SJCRH30 (cell line): ENCODE results near the gene ACVRL1. TPM values are rescaled to one million over a fixed set of nuclear protein-coding genes. Genes with fewer than 3 reads are reported as not detected.

Experiments
- DNase-seq, 2 experiments: peaks; one replicate each; pipeline ENCODE4 v3.0.0-alpha.2; 2015 to 2020
- H3K27ac ChIP-seq: fragments of 250-450 bp; sonication (Bioruptor Pico); 2 replicates; pipeline ENCODE4 v1.5.1; 2020; ENCODE audit warnings: mild to moderate bottlenecking, moderate library complexity
- H3K27me3 ChIP-seq: fragments of 250-450 bp; sonication (Bioruptor Pico); 2 replicates; pipeline ENCODE4 v1.5.1; 2020; ENCODE audit warnings: mild to moderate bottlenecking, moderate library complexity
- H3K36me3 ChIP-seq: fragments of 250-450 bp; sonication (Bioruptor Pico); 2 replicates; pipeline ENCODE4 v1.5.1; 2020; ENCODE audit warnings: mild to moderate bottlenecking, moderate library complexity
- H3K4me1 ChIP-seq: fragments of 250-450 bp; sonication (Bioruptor Pico); 2 replicates; pipeline ENCODE4 v1.5.1; 2020; ENCODE audit warnings: mild to moderate bottlenecking, moderate library complexity
- H3K4me3 ChIP-seq: fragments of 250-450 bp; sonication (Bioruptor Pico); 2 replicates; pipeline ENCODE4 v1.5.1; 2020; ENCODE audit warnings: mild to moderate bottlenecking, moderate library complexity
- H3K9me3 ChIP-seq: fragments of 250-450 bp; sonication (Bioruptor Pico); replicated peaks from 2 replicates; pipeline ENCODE4 v1.5.1; 2020; ENCODE audit warnings: mild to moderate bottlenecking, moderate library complexity
- total RNA-seq: library from RNA; depleted of rRNA; stranded (reverse); fragments of >200 nt; shearing (Covaris generic); gene quantifications from 2 replicates; pipeline ENCODE4 v1.2.3, GENCODE V29; 2014

Gene ACVRL1
- total RNA-seq, 1 experiment from 2014 or later: 0.36 TPM

- no peak overlapping the region for H3K27ac ChIP-seq
- no peaks in the 10 kb centered on the region for H3K9me3 ChIP-seq
- no peaks in the 10 kb centered on the region for H3K27me3 ChIP-seq
- peaks cover 48% of the 10 kb centered on the region for H3K4me1 ChIP-seq
- no peak overlapping the region for H3K4me3 ChIP-seq
- no peak for DNase-seq
- H3K36me3 ChIP-seq: no peaks in the 10 kb centered on the region
Observed at GRCh38 chr12:51914034-51914923, 7.0 kb downstream of the ACVRL1 start.

- no peak overlapping the region for H3K4me3 ChIP-seq
- DNase-seq: no peak
- no peak overlapping the region for H3K27ac ChIP-seq
- no peaks in the 10 kb centered on the region for H3K27me3 ChIP-seq
- peaks cover 54% of the 10 kb centered on the region for H3K4me1 ChIP-seq
- no peaks in the 10 kb centered on the region for H3K36me3 ChIP-seq
- H3K9me3 ChIP-seq: no peaks in the 10 kb centered on the region
Observed at GRCh38 chr12:51915003-51915625, 7.8 kb downstream of the ACVRL1 start.

- Histone ChIP-seq H3K9me3 (no peaks in the 10 kb centered on the region), H3K27me3 (no peaks in the 10 kb centered on the region), H3K4me1 (peaks cover 54% of the 10 kb centered on the region), H3K4me3 (no peak overlapping the region), H3K36me3 (no peaks in the 10 kb centered on the region), H3K27ac (no peak overlapping the region)
- no peak for DNase-seq
Observed at GRCh38 chr12:51915951-51916350, 8.6 kb downstream of the ACVRL1 start.

- peak overlapping the region; percentile 52; the same call in 1 of the 2 replicates for H3K27ac ChIP-seq
- H3K4me3 ChIP-seq: no peak overlapping the region
- H3K36me3 ChIP-seq: no peaks in the 10 kb centered on the region
- H3K27me3 ChIP-seq: no peaks in the 10 kb centered on the region
- H3K4me1 ChIP-seq: peaks cover 51% of the 10 kb centered on the region
- DNase-seq: no peak
- no peaks in the 10 kb centered on the region for H3K9me3 ChIP-seq
Observed at GRCh38 chr12:51917041-51917590, 9.8 kb downstream of the ACVRL1 start.

GRCh38 chr12:51917746-51918453, 10.6 kb downstream of the ACVRL1 start:
- Histone ChIP-seq H3K27ac (peak overlapping the region; percentile 52), H3K4me3 (peak overlapping the region; percentile 9), H3K4me1 (peaks cover 45% of the 10 kb centered on the region), H3K9me3 (no peaks in the 10 kb centered on the region), H3K27me3 (no peaks in the 10 kb centered on the region), H3K36me3 (no peaks in the 10 kb centered on the region)
- peak; percentile 87 to 90 for DNase-seq

GRCh38 chr12:51920046-51920445, 12.7 kb downstream of the ACVRL1 start:
- Histone ChIP-seq H3K4me1 (peaks cover 45% of the 10 kb centered on the region), H3K27ac (no peak overlapping the region), H3K9me3 (no peaks in the 10 kb centered on the region), H3K27me3 (no peaks in the 10 kb centered on the region), H3K36me3 (no peaks in the 10 kb centered on the region), H3K4me3 (no peak overlapping the region)
- no peak for DNase-seq

GRCh38 chr12:51921017-51921725, 13.9 kb downstream of the ACVRL1 start:
- Histone ChIP-seq H3K9me3 (no peaks in the 10 kb centered on the region), H3K27me3 (no peaks in the 10 kb centered on the region), H3K4me1 (peaks cover 45% of the 10 kb centered on the region), H3K4me3 (no peak overlapping the region), H3K36me3 (no peaks in the 10 kb centered on the region), H3K27ac (peak overlapping the region; percentile 42; the same call in 1 of the 2 replicates)
- peak; percentile 87 to 88 for DNase-seq

- DNase-seq: no peak
- H3K27ac ChIP-seq: no peak overlapping the region
- H3K4me1 ChIP-seq: peaks cover 43% of the 10 kb centered on the region
- H3K9me3 ChIP-seq: no peaks in the 10 kb centered on the region
- no peaks in the 10 kb centered on the region for H3K36me3 ChIP-seq
- H3K27me3 ChIP-seq: no peaks in the 10 kb centered on the region
- H3K4me3 ChIP-seq: no peak overlapping the region
Observed at GRCh38 chr12:51922146-51922545, 14.8 kb downstream of the ACVRL1 start.

- DNase-seq: no peak
- H3K27ac ChIP-seq: no peak overlapping the region
Observed at GRCh38 chr12:51922762-51923505, 15.6 kb downstream of the ACVRL1 start.

GRCh38 chr12:51923506-51924365, 16.4 kb downstream of the ACVRL1 start:
- Histone ChIP-seq H3K27ac (no peak overlapping the region), H3K4me3 (no peak overlapping the region), H3K4me1 (peaks cover 27% of the 10 kb centered on the region), H3K27me3 (no peaks in the 10 kb centered on the region), H3K36me3 (no peaks in the 10 kb centered on the region), H3K9me3 (no peaks in the 10 kb centered on the region)
- DNase-seq: no peak

More at GRCh38 chr12:51922762-51923505, 15.6 kb downstream of the ACVRL1 start:
- Histone ChIP-seq H3K4me1 (peaks cover 35% of the 10 kb centered on the region), H3K4me3 (no peak overlapping the region), H3K9me3 (no peaks in the 10 kb centered on the region), H3K36me3 (no peaks in the 10 kb centered on the region), H3K27me3 (no peaks in the 10 kb centered on the region)

GRCh38 chr12:51924551-51925319, 17.4 kb downstream of the ACVRL1 start:
- Histone ChIP-seq H3K27me3 (no peaks in the 10 kb centered on the region), H3K9me3 (no peaks in the 10 kb centered on the region), H3K4me1 (peaks cover 17% of the 10 kb centered on the region), H3K27ac (no peak overlapping the region), H3K36me3 (no peaks in the 10 kb centered on the region), H3K4me3 (no peak overlapping the region)
- no peak for DNase-seq

GRCh38 chr12:51925346-51926063, 18.2 kb downstream of the ACVRL1 start:
- no peaks in the 10 kb centered on the region for H3K36me3 ChIP-seq
- H3K27me3 ChIP-seq: no peaks in the 10 kb centered on the region
- H3K4me3 ChIP-seq: no peak overlapping the region
- H3K27ac ChIP-seq: no peak overlapping the region
- DNase-seq: no peak
- no peaks in the 10 kb centered on the region for H3K9me3 ChIP-seq
- H3K4me1 ChIP-seq: peaks cover 12% of the 10 kb centered on the region
